ENCODE data around the gene SLC34A3.

DNA sequence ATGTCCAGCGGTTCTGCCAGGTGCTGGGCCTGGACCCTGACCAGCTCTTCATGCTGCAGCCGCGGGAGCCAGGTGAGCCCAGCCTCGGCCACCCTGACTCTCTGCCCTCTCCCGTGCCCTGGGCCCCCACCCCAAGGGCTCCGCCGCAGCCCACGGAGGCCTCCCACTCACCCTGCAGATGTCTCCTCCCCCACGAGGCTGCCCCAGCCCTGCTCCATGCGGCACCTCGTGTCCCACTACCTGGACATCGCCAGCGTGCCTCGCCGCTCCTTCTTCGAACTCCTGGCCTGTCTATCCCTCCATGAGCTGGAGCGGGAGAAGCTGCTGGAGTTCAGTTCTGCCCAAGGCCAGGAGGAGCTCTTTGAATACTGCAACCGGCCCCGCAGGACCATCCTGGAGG is 16.1 kb upstream of the SLC34A3 start:
- TF ChIP-seq EHF (CRISPR knock-in tag; IDR thresholded peaks at IDR 0.05) (no peak), MYC (IDR thresholded peaks at IDR 0.05; ENCODE audit: borderline replicate concordance, low read length) (no peak)
- TF ChIP-seq, protein P1, sequence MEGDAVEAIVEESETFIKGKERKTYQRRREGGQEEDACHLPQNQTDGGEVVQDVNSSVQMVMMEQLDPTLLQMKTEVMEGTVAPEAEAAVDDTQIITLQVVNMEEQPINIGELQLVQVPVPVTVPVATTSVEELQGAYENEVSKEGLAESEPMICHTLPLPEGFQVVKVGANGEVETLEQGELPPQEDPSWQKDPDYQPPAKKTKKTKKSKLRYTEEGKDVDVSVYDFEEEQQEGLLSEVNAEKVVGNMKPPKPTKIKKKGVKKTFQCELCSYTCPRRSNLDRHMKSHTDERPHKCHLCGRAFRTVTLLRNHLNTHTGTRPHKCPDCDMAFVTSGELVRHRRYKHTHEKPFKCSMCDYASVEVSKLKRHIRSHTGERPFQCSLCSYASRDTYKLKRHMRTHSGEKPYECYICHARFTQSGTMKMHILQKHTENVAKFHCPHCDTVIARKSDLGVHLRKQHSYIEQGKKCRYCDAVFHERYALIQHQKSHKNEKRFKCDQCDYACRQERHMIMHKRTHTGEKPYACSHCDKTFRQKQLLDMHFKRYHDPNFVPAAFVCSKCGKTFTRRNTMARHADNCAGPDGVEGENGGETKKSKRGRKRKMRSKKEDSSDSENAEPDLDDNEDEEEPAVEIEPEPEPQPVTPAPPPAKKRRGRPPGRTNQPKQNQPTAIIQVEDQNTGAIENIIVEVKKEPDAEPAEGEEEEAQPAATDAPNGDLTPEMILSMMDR (IDR thresholded peaks at IDR 0.05), result no peak
